NCI-H446 (cell line): ENCODE measurements around the gene CACNA1C.
"Not testable (repeated sequence)": the region's sequence is repeated elsewhere in the genome, so short reads cannot be mapped to it uniquely, and the experiment has no call there.

Experiments used
- DNase-seq, 2 experiments: peaks; one replicate each; lab custom pipeline; 2025; lab: John Stamatoyannopoulos, UW

Gene CACNA1C

DNA sequence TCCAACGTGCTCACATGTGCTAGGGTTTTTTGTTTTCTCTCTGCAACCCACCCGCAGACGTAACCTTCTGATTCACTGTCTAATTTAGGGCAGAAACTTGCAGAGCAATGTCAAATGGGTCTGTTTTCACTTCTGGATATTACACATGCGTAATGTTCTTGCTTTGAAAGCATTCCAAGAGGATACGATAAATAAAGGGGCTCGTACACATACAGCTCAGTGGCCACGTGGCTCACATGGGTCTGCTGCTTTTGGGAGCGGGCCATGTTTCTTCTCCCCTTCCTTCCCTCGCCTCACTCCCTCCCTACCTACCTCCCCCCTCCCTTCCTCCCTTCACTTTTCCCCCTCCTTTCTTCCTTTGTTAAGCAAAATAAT is 23.4 kb downstream of the CACNA1C start:
- DNase-seq, result no peak

DNA sequence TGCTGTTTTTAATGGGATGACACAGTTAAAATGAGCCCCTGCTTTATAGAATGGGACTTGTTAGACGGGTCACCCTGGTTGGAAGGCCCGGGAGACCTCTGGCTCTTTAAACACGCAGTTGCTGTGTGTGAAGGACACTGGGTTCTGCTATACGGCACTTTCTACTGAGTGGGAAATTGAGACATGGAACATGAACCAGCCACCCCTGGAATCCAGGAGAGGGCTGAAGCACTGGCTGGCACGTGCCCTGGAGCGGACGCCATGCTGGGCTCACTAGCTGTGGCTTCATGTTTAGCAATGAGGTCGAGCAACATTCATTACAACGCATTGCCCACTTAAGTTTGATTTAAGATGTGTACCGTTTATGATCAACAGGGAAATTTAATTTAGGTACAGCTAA is 23.9 kb downstream of the CACNA1C start:
- no peak for DNase-seq

DNA sequence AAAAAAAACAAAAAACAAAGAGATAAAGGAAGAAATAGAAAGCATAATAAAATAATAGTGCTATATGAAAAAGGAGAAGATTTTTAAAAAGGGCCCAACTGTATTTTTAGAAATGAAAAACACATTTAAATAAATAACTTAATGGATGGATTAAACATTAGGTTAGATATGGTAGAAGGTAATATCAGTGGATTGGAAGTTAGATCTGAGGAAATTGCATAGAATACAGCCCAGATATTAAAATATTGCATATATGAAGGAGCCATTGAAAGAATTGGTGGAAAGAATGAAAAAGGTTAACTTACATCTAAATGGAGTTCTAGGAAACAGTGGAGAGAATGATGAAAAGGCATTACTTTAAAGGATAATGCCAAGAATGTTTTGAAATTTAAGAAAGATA is 27.8 kb downstream of the CACNA1C start:
- DNase-seq, result no peak

DNA sequence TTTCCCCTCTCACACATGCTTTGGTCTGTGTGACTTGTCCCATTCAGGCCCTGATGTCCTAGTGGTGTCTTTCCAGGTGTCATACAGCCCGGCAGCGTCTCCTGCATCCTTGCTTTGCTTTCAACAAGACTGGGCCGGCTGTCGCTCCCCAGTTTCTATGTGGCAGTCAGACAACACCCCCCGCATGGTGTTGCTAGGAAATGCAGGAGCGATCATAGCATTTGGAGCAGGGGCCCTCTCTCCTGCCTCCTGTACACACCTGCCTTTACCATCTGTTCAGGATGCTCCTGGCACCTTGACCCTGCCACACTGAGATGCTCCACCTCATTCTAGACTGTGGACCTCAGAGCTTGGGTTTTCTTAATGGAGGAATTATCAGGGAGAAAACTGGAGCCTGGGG is 29.5 kb downstream of the CACNA1C start:
- no peak for DNase-seq

- DNase-seq, result peak; percentile 84 to 91
Observed at GRCh38 chr12:2083008-2083407, 30.2 kb downstream of the CACNA1C start.

DNA sequence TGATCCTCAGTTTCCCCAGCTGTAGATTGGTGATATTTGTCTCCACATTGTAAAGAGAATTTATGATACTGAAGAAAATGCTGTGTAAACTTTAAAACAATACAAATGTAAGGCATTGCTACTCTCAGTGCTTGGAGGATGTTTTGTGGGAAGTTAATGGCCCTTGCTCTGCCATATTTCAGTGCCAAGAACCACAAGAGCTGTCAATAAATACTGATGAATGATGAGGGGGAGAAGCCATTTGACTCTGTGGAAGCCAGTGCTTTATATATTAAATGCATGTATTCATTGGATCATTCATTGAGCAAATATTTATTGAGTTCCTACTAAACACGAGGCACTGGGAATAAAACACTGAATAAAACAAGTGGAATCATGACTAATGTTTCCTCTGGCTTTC is 30.8 kb downstream of the CACNA1C start:
- peak; percentile 80 to 86 for DNase-seq

- DNase-seq, result peak; percentile 24 to 76
Observed at GRCh38 chr12:2084553-2085296, 31.9 kb downstream of the CACNA1C start.

DNA sequence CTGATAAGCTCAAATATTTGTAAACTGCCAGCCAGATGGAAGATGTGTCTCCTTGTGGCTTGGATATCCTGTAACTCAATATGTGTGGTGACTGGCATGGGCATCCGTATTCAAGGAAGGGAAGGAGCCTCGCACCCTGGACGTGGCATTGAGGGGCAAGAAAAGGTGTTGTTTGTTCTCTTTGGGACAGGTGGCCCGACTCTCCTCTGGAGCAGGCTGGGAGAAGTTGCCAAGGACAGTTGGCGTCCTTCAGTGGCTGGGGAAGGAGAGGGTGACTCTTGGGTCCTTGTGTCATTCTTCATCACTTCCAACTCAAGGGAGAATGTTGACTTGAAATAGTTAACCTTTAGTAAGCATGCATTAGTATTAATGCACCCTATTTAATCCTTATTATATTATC is 39.6 kb downstream of the CACNA1C start:
- no peak for DNase-seq

GRCh38 chr12:2092890-2093289 is 40.1 kb downstream of the CACNA1C start:
- no peak for DNase-seq

DNA sequence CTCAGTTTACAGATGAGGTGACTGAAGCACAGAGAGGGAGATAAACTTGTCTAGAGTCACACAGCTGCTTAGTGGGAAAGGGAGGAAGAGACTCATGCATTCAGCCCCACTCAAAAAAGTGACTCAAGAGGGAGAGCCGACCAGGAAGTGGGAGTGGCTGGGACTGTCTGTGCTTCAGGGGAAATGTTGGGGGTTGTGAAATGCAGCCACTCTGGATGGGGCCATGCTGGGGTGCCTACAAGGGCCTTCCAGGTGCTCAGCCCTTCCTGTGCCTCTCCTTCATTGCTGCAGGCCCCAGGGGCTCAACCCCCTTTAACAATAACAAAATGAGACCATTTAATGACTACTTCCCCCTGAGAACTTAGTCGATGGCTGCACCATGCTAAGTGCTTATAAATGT is 41.8 kb downstream of the CACNA1C start:
- DNase-seq, result no peak

- DNase-seq, result peak in 1 of 2 experiments; percentile 35
Observed at GRCh38 chr12:2095878-2096277, 43.1 kb downstream of the CACNA1C start.

DNA sequence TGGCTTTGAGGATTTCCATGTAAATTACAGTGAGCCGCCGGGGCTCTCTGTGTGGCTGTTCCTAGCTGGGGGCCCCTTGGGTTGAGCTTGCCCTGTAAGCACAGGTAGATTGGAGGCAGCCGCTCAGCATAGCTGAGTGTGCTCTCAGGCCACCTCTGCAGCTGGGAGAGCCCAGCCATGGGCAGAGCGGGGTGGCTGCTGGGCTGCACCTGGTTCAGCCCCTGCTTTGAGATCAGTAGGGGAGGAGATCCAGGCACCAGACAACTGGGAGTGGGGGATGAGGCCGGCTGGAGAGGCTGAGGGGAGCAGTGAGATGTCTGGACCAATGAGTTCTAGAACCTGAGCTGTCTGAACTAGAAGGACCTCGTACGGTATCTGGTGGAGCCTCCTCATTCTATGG is 44.8 kb downstream of the CACNA1C start:
- DNase-seq, result no peak

DNA sequence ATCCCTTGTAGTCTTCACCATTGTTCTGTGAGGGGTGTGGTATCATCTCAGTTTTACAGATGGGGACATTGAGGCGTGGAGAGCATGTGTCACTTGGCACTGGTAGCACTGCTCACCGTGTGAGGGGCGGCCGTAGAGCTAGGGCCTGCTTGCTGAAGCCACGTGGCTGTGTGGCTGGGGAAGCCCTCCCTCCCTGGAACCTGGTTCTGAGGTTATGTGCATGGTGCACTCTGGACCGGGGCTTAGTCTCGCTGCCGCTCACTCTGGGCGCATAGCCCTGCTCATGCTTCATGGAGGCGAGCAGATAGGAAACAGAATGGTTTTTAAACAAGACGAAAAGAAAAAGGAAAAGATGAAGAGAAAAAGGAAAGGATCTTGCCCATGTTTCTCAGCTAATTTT is 46.1 kb downstream of the CACNA1C start:
- no peak for DNase-seq

- no peak for DNase-seq
Observed at GRCh38 chr12:2099595-2099994, 46.8 kb downstream of the CACNA1C start.

GRCh38 chr12:2101359-2101758 is 48.6 kb downstream of the CACNA1C start:
- DNase-seq, result no peak

- no peak for DNase-seq
Observed at GRCh38 chr12:2101771-2102170, 49.0 kb downstream of the CACNA1C start.

DNA sequence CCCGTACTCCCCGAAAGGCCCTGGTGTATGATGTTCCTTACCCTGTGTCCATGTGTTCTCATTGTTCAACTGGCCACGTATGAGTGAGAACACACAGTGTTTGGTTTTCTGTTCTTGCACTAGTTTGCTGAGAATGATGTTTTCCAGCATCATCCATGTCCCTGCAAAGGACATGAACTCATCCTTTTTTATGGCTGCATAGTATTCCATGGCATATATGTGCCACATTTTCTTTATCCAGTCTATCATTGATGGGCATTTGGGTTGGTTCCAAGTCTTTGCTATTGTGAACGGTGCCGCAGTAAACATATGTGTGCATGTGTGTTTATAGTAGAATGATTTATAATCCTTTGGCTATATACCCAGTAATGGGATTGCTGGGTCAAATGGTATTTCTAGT is 49.9 kb downstream of the CACNA1C start:
- not testable (repeated sequence) for DNase-seq

- DNase-seq, result not testable (repeated sequence)
Observed at GRCh38 chr12:2105387-2105786, 52.6 kb downstream of the CACNA1C start.

GRCh38 chr12:2108166-2108565 is 55.4 kb downstream of the CACNA1C start:
- DNase-seq, result no peak

- DNase-seq, result no peak
Observed at GRCh38 chr12:2108975-2109671, 56.3 kb downstream of the CACNA1C start.

- no peak for DNase-seq
Observed at GRCh38 chr12:2110127-2110526, 57.3 kb downstream of the CACNA1C start.

DNA sequence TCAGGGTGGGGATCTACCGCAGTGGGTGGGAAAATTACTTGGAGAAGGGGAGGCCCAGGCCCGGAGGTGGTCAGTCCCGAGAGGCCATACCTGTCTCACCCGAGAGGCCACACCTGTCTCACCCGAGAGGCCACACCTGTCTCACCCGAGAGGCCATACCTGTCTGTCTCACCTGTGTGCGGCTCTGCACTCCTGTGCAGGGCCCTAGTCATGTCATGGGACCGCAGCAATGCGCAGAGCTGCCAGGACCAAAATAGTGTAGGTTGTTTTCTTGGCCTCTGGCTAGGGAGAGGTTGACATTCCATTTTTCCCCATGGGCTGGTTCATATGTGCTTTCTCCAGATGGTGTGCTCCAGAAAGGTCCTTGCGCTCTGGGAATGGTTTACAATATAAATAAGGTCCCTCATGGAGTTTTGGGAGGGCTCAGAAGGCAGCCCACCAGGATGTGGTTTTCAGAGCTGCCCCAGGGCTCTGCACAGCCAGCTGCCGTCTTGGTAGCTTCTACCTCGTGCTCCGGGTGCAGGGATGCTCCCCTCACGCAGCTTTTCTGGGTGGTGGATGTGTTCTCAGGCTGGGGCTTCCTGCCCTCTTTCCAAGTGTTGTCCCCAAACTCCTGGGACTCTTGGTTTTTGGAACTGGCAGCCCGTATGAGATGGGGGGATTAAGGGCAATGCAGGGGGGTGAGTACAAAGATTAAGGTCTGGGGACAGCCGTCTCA is 58.2 kb downstream of the CACNA1C start:
- no peak for DNase-seq

DNA sequence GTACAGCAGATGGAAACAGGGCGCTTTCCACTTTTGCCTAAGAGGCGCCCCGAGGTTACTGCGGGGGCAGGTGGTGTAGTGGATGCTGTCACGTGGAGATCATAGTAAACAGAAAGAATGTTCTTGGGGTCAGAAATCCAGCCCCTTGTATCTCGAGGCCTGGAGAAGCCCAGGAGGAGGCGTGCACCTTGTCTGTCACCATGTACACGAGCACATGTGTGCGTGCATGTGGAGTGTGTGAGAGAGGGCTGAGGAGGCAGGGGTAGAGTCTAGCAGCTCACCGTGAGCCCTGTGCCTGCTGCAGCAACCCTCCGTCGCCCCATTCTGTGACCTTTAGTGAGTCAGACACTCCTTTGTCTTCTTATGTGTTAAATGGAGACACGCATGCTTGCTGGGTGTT is 59.0 kb downstream of the CACNA1C start:
- DNase-seq, result no peak
